ENCODE results near the gene HRH1. TPM values are rescaled to one million over a fixed set of nuclear protein-coding genes. Genes with fewer than 3 reads are reported as not detected.

HRH1 gene
- total RNA-seq, 2 donors from 2014 or later, result 17.7 to 48.3 TPM

Other genes with a start within 250 kb of the HRH1 start
- 1 to 10 TPM; 1.2 to 4.6 TPM for gene SLC6A1, start 161.7 kb upstream of the HRH1 start, total RNA-seq
- gene ATG7, start 117.9 kb downstream of the HRH1 start, total RNA-seq, result 10 to 100 TPM; 56.6 to 88.3 TPM

Measured in thoracic aorta (tissue), 2 donors.